GM10266 (cell line): Measurements from ENCODE around the gene PLA2G4E.

ENCODE experiments used
- DNase-seq: peaks from one replicate; pipeline ENCODE4 v3.0.0; 2012; ENCODE audit errors: extremely low spot score
- TF ChIP-seq, protein P1 (sequence below): IDR thresholded peaks from 2 replicates; pipeline ENCODE4 v1.5.1; 2012; ENCODE audit warnings: mild to moderate bottlenecking, low read depth; ENCODE audit not compliant: control insufficient read depth, insufficient read depth; ENCODE audit errors: missing control alignments

PLA2G4E gene

DNA sequence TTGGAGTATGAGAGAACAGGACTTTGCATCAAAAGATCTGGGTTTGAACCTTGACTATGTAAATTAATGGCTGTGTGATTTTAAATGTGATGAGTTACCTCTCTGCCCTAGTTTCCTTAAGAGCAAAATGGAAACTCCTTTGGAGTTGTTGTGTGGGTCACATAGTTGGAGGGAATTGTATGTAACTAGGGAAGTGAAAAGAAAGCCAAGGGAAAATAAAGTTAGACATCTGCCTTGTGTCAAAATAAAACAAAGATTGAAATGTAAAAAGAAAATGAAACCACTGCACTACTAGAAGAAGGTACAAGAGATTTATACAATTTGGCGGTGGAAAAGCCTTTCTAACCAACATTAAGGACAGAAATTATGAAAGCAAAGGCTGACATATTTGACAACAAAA lies 46.8 kb downstream of the PLA2G4E start:
- DNase-seq = no peak
- TF ChIP-seq, protein P1, sequence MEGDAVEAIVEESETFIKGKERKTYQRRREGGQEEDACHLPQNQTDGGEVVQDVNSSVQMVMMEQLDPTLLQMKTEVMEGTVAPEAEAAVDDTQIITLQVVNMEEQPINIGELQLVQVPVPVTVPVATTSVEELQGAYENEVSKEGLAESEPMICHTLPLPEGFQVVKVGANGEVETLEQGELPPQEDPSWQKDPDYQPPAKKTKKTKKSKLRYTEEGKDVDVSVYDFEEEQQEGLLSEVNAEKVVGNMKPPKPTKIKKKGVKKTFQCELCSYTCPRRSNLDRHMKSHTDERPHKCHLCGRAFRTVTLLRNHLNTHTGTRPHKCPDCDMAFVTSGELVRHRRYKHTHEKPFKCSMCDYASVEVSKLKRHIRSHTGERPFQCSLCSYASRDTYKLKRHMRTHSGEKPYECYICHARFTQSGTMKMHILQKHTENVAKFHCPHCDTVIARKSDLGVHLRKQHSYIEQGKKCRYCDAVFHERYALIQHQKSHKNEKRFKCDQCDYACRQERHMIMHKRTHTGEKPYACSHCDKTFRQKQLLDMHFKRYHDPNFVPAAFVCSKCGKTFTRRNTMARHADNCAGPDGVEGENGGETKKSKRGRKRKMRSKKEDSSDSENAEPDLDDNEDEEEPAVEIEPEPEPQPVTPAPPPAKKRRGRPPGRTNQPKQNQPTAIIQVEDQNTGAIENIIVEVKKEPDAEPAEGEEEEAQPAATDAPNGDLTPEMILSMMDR = no peak

GRCh38 chr15:41972253-41973242 lies 48.3 kb downstream of the PLA2G4E start, which contains the start of gene EHD4:
Gene EHD4 (minus strand): TSS chr15:41972557. CDS start chr15:41972494, 63 bp downstream.
- TF ChIP-seq, protein P1 = peak; percentile 61

GRCh38 chr15:41971895-41972252 lies 49.0 kb downstream of the PLA2G4E start:
- TF ChIP-seq, protein P1 = no peak
- DNase-seq = peak; percentile 65

More at GRCh38 chr15:41972253-41973242, 48.3 kb downstream of the PLA2G4E start, which contains the start of gene EHD4:
- peak; percentile 97 for DNase-seq

DNA sequence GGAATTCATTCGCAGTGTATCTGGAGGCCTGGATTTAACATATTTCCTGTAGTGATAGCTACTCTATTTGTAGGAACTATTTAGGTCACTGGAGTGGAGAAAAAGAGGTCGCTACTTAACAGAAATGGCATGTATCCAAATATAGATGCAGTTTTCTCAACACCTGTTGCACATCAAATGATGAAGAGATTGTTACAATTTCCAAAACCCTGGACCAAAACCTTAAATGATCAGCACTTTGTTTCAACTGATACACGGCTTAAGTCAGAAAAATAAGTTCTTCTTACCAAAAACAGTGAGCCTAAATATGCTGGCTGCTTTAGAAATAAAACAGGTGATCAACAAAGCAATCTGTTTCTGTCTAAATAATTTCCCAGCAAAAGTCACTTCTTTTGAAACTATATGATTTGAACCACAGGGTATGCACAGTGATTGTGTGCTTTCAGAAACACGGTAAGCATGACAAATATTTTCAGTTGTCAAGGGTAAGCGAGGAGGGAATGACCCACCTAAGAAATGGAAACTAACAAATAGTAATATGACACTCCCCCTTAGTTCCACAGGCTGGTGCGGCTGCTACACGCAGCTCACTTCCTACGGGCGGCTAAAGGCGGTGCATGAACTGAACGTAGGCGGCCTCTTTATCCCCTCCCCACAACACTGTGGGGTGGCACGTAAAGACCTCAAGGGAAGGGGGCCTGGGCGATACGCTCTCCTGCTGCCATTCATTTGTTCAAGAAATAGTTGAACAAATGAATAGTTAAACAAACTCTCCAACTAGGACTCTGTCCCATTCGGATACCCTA lies 49.5 kb downstream of the PLA2G4E start:
- TF ChIP-seq, protein P1 = no peak
- peak; percentile 92 for DNase-seq

DNA sequence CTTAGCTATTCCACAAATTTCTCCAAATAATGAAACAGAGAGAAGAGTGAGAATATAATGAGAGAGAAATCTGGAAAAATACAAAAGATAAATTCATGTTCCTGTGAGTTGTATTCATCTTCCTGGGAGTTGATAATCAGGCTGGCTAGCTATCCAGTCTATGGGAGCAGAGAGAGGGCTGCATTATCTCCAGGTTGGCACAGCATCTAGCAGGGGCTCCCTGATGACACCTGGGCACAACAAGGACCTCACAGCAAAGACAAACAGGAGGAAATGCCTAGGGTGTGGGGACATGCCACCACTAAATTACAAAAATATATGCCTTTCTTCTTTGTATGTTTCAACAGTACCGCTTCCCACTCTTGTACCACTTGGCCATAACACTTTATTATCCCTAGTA lies 50.4 kb downstream of the PLA2G4E start:
- no peak for DNase-seq
- TF ChIP-seq, protein P1 = no peak

DNA sequence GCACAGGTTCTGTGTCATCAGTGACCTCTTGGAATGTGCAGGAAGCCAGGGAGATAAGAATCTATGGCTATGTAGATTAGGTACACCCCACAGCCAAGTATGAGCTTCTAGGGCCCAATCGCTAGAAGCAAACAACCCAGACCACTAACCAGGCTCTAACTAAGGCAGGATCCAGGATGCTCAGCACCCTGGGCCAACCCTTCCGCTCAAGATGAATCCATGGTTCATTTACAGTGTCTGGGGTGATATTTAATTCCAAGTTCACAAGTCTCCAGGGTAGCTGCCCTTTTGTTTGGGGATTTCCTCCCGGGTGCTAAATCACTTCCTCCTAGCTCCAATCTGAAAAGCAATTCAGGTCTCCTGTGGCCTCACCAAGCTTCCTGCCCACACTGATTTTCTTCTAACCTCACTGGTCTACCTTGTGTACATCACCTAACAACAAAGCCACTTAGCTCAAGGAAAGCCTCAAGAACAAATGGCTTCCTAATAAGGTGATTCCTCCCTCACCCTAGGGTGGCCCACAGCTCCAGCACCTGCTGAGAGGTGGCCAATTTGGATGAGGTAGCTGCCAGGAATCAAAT lies 50.9 kb downstream of the PLA2G4E start:
- TF ChIP-seq, protein P1 = no peak
- DNase-seq = peak; percentile 70
